Fibroblast of pulmonary artery (primary cell): Measurements from ENCODE around the gene ALKBH4.
A peak's percentile ranks its signal among the peaks of the same experiment; 100 is the strongest.

Source experiments
- DNase-seq: peaks from one replicate; pipeline ENCODE4 v3.0.0-alpha.2; 2010; ENCODE audit warnings: low read depth
- H3K4me3 ChIP-seq: replicated peaks from 2 replicates; pipeline ENCODE4 v1.5.1; 2011; ENCODE audit warnings: low read depth, mild to moderate bottlenecking, control low read depth, low read length, moderate library complexity
- TF ChIP-seq, protein P1 (sequence below): IDR thresholded peaks from 2 replicates; pipeline ENCODE4 v1.5.1; 2011; ENCODE audit warnings: mild to moderate bottlenecking, control low read depth, low read length, inconsistent platforms; ENCODE audit errors: missing control alignments

Gene ALKBH4

DNA sequence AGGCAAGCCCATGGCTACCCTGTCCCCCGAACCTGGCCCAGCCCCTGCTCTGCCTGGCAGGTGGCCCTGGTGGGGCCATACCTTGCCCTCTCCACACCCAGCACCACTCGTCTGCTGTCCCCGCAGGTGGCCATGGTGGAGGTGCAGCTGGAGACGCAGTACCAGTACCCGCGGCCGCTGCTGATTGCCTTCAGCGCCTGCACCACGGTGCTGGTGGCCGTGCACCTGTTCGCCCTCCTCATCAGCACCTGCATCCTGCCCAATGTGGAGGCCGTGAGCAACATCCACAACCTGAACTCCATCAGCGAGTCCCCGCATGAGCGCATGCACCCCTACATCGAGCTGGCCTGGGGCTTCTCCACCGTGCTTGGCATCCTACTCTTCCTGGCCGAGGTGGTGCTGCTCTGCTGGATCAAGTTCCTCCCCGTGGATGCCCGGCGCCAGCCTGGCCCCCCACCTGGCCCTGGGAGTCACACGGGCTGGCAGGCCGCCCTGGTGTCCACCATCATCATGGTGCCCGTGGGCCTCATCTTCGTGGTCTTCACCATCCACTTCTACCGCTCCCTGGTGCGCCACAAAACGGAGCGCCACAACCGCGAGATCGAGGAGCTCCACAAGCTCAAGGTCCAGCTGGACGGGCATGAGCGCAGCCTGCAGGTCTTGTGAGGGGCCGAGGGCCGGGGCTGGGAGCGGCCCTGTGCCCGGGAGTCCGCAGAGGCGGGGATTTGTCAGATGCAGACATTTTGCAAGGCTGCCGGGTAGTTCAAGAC lies 18.1 kb downstream of the ALKBH4 start:
- TF ChIP-seq, protein P1, sequence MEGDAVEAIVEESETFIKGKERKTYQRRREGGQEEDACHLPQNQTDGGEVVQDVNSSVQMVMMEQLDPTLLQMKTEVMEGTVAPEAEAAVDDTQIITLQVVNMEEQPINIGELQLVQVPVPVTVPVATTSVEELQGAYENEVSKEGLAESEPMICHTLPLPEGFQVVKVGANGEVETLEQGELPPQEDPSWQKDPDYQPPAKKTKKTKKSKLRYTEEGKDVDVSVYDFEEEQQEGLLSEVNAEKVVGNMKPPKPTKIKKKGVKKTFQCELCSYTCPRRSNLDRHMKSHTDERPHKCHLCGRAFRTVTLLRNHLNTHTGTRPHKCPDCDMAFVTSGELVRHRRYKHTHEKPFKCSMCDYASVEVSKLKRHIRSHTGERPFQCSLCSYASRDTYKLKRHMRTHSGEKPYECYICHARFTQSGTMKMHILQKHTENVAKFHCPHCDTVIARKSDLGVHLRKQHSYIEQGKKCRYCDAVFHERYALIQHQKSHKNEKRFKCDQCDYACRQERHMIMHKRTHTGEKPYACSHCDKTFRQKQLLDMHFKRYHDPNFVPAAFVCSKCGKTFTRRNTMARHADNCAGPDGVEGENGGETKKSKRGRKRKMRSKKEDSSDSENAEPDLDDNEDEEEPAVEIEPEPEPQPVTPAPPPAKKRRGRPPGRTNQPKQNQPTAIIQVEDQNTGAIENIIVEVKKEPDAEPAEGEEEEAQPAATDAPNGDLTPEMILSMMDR: no peak
- no peak overlapping the region for H3K4me3 ChIP-seq
- no peak for DNase-seq

DNA sequence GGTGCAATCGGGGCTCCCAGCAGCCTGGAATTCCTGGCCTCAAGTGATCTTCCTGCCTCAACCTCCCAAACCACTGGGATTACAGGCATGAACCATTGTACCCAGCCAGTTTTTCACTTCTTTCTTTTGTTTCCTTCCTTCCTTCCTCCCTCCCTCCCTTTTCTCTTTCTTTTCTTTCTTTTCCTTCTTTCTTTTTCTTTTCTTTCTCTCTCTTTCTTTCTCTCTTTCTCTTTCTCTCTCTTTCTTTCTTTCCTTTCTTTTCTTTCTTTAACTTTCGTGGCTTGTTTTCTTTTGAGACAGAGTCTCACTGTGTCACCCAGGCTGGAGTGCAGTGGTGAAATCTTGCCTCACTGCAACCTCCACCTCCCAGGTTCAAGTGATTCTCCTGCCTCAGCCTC lies 19.0 kb downstream of the ALKBH4 start:
- TF ChIP-seq, protein P1: no peak
- H3K4me3 ChIP-seq: no peak overlapping the region
- DNase-seq: no peak

GRCh38 chr7:102444961-102445673 lies 19.5 kb downstream of the ALKBH4 start:
- DNase-seq: no peak
- H3K4me3 ChIP-seq: no peak overlapping the region
- TF ChIP-seq, protein P1: no peak

DNA sequence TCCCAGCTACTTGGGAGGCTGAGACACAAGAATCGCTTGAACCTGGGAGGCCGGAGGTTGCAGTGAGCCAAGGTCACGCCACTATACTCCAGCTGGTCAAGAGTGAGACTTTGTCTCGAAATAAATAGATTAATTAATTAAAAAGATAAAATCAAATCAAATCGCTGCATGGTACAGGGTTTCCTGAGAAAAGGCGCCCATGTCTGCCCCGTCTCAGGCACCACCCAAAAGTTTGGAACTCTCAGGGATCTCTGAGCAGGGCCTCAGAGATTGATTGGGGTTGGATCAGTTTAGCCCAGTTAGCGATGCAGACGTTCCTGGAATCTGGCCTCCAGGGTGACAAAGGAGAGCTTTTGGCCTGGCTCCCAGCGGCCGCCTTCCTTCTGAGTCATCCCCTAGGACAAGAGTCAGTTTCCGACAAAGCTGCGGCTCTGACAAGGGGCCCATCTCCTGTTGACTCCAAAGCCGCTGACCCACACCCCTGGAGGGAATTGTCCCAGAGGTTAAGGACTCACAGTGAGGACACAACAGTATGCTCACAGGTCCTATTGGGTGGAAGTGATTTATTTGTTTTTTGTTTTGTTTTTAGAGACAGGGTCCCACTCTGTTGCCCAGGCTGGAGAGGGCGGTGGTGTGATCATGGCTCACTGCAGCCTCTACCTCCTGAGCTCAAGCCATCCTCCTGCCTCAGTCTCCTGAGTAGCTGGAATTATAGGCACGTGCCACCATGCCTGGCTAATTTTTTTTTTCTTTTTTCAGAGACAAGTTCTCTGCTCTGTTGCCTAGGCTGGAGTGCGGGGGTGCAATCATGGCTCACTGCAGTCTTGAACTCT lies 24.5 kb downstream of the ALKBH4 start:
- TF ChIP-seq, protein P1: no peak
- DNase-seq: peak; percentile 78
- no peak overlapping the region for H3K4me3 ChIP-seq

GRCh38 chr7:102436118-102436517 lies 28.5 kb downstream of the ALKBH4 start:
- no peak overlapping the region for H3K4me3 ChIP-seq
- no peak for DNase-seq
- TF ChIP-seq, protein P1: no peak

DNA sequence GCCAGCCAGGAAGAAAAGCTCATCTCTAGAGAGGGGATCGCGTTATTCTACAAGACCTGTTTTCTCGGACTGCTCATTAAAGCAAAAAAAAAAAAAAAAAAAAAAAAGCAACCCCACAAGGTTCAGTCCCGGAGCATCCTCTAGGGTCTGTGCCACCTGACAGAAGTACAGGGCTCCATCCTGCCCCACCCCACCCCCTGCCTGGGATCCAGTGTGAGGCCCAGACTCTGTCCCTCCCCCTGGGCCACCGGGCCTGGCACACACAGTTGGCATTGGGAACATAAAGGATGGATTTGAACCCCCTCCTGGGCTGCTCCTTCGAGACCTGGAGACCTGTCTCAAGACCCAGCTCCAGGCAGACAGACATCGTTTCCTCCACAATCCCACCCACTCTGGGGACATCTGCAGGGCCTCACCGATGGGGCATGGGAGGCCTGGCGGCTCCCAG lies 30.6 kb downstream of the ALKBH4 start:
- TF ChIP-seq, protein P1: no peak
- peak overlapping the region; percentile 75 for H3K4me3 ChIP-seq
- DNase-seq: peak; percentile 48
